ENCODE data around the gene DOK7. TPM values are rescaled to one million over a fixed set of nuclear protein-coding genes. Genes with fewer than 3 reads are reported as not detected.

The DOK7 gene
- total and polyA plus RNA-seq, 2 donors (not counting 3 experiments of a cell fraction or from before 2014, with no cell fraction given) = not detected

DNA sequence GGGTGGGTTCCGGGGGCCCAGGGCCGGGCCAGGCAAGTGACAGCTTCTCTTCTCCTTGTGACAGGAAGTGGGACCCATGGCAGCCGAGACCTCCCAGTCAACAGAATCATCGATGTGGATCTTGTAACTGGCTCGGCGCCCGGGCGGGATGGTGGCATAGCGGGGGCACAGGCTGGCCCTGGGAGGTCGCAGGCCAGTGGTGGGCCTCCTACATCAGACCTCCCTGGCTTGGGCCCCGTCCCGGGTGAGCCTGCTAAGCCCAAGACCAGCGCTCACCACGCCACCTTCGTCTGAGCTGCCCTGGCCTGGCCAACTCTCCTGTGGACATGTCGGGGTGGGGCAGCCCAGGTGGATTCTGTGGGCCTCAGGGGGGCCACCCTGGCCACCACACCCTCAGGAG is 23.7 kb upstream of the DOK7 start:
- Histone ChIP-seq H3K27ac (ENCODE audit: insufficient read depth, low read depth, low read length) (no peak overlapping the region), H2AFZ (ENCODE audit: low read depth, low read length) (no peak overlapping the region), H3K4me2 (ENCODE audit: insufficient read depth, low read length) (no peak overlapping the region), H3K9me1 (replicated peaks; ENCODE audit: control insufficient read depth, extremely low read depth, insufficient read depth, low read length) (no peaks in the 10 kb centered on the region), H4K20me1 (replicated peaks; ENCODE audit: control insufficient read depth, extremely low read depth, insufficient read depth, low read length) (no peaks in the 10 kb centered on the region), H3K79me2 (ENCODE audit: control insufficient read depth, insufficient read depth, low read length) (no peaks in the 10 kb centered on the region), H3K4me1 (ENCODE audit: control insufficient read depth, extremely low read depth, insufficient read depth, low read length) (peaks cover 7% of the 10 kb centered on the region), H3K27me3 (ENCODE audit: control insufficient read depth in 2 of 2, insufficient read depth in 2 of 2, low read length in 2 of 2) (no peaks in the 10 kb centered on the region), H3K9me3 (replicated peaks; ENCODE audit: control insufficient read depth, insufficient read depth, low read length) (no peaks in the 10 kb centered on the region), H3K4me3 (replicated peaks in 1 of 3; ENCODE audit: insufficient read depth in 1 of 3, low read depth in 1 of 3, low read length in 3 of 3) (no peak overlapping the region), H3K9ac (replicated peaks; ENCODE audit: extremely low read depth, insufficient read depth, low read length) (no peak overlapping the region), H3K36me3 (ENCODE audit: control insufficient read depth in 2 of 2, extremely low read depth in 1 of 2, insufficient read depth in 2 of 2, low read length in 2 of 2) (no peaks in the 10 kb centered on the region)
- no TSS peak for BruUV-seq (replicated peaks)
- no peak for FAIRE-seq
- intact Hi-C loops (cut with micrococcal nuclease) = loop anchor here (5.0 kb wide), 1 partner anchor 52 kb away; no protein-coding TSS in a partner anchor
- ChIA-PET CTCF (no interaction called here), POLR2A (no interaction called here)
- dilution Hi-C loops (cut with MboI; ENCODE audit: extremely low pct_ligation_motif_present, low sequenced_read_pairs) = no loop called here
- DNase-seq (ENCODE audit: low read depth, low spot score) = no peak
- TF ChIP-seq, protein P1, sequence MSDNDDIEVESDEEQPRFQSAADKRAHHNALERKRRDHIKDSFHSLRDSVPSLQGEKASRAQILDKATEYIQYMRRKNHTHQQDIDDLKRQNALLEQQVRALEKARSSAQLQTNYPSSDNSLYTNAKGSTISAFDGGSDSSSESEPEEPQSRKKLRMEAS (IDR thresholded peaks at IDR 0.05; ENCODE audit: insufficient read depth, insufficient read length) = no peak
- TF ChIP-seq, protein P2, sequence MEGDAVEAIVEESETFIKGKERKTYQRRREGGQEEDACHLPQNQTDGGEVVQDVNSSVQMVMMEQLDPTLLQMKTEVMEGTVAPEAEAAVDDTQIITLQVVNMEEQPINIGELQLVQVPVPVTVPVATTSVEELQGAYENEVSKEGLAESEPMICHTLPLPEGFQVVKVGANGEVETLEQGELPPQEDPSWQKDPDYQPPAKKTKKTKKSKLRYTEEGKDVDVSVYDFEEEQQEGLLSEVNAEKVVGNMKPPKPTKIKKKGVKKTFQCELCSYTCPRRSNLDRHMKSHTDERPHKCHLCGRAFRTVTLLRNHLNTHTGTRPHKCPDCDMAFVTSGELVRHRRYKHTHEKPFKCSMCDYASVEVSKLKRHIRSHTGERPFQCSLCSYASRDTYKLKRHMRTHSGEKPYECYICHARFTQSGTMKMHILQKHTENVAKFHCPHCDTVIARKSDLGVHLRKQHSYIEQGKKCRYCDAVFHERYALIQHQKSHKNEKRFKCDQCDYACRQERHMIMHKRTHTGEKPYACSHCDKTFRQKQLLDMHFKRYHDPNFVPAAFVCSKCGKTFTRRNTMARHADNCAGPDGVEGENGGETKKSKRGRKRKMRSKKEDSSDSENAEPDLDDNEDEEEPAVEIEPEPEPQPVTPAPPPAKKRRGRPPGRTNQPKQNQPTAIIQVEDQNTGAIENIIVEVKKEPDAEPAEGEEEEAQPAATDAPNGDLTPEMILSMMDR (IDR thresholded peaks at IDR 0.05; ENCODE audit: extremely low read depth in 1 of 2, insufficient read depth in 1 of 2, low read depth in 1 of 2, low read length in 2 of 2) = no peak
- no peak for TF ChIP-seq POLR2A (IDR thresholded peaks at IDR 0.05; ENCODE audit: low read depth, low read length)
- no peak for TF ChIP-seq GATA2 (IDR thresholded peaks at IDR 0.05; ENCODE audit: insufficient read depth, insufficient read length, low read depth, low read length)
- TF ChIP-seq MYC (IDR thresholded peaks at IDR 0.05; ENCODE audit: low read depth, low read length) = no peak
- TF ChIP-seq POLR2AphosphoS5 (IDR thresholded peaks at IDR 0.05; ENCODE audit: insufficient read depth, low read depth, low read length) = no peak
- no peak for TF ChIP-seq EZH2 (IDR thresholded peaks at IDR 0.05; ENCODE audit: borderline replicate concordance, low read depth, low read length, severe bottlenecking)
- no peak for TF ChIP-seq FOS (IDR thresholded peaks at IDR 0.05; ENCODE audit: borderline replicate concordance, insufficient read depth, low read length)
- TF ChIP-seq JUN (IDR thresholded peaks at IDR 0.05; ENCODE audit: borderline replicate concordance, insufficient read depth, insufficient read length, low read depth) = no peak

All from endothelial cell of umbilical vein (primary cell).